ENCODE results near the gene CFAP97D2. TPM values are rescaled to one million over a fixed set of nuclear protein-coding genes. Genes with fewer than 3 reads are reported as not detected.

Gene CFAP97D2
- total and polyA plus RNA-seq, 2 experiments from 2014 or later, result not detected

- Histone ChIP-seq H3K4me1 (ENCODE audit: insufficient read depth) (peaks cover 23% of the 10 kb centered on the region), H3K27me3 (peaks cover 18% of the 10 kb centered on the region), H2AFZ (no peak overlapping the region), H3K9me2 (replicated peaks; ENCODE audit: insufficient read depth) (no peaks in the 10 kb centered on the region), H3K4me3 (no peak overlapping the region), H3K27ac (no peak overlapping the region), H3K36me3 (replicated peaks; ENCODE audit: insufficient read depth, low read depth) (no peaks in the 10 kb centered on the region), H4K20me1 (ENCODE audit: insufficient read depth, poor library complexity, severe bottlenecking) (peaks cover 2% of the 10 kb centered on the region), H3K9me3 (ENCODE audit: low read depth) (no peaks in the 10 kb centered on the region), H3K4me2 (no peak overlapping the region), H3K79me2 (peaks cover 5% of the 10 kb centered on the region)
- no peak for TF ChIP-seq CTCF (IDR thresholded peaks at IDR 0.05; ENCODE audit: poor library complexity)
- no peak for DNase-seq (ENCODE audit: low spot score)
- 59% methylated on average over 21 of the region's 21 CpGs for WGBS (ENCODE audit: low lambda C conversion rate, missing lambda C conversion rate)
Measured at GRCh38 chr13:114134111-114134943, 44.7 kb upstream of the CFAP97D2 start.

GRCh38 chr13:114134944-114135610, 44.0 kb upstream of the CFAP97D2 start:
- no peak overlapping the region for H3K27ac ChIP-seq
- H3K9me3 ChIP-seq (ENCODE audit: low read depth), result no peaks in the 10 kb centered on the region
- no peak for TF ChIP-seq EZH2 (IDR thresholded peaks at IDR 0.05; ENCODE audit: borderline replicate concordance)
- no peak for TF ChIP-seq CTCF (IDR thresholded peaks at IDR 0.05; ENCODE audit: poor library complexity)
- 75% methylated on average over 12 of the region's 12 CpGs for WGBS (ENCODE audit: low lambda C conversion rate, missing lambda C conversion rate)
- H3K27me3 ChIP-seq, result peaks cover 10% of the 10 kb centered on the region
- no peaks in the 10 kb centered on the region for H3K79me2 ChIP-seq
- H3K4me3 ChIP-seq, result no peak overlapping the region
- H3K9me2 ChIP-seq (replicated peaks; ENCODE audit: insufficient read depth), result no peaks in the 10 kb centered on the region
- no peak overlapping the region for H2AFZ ChIP-seq
- no peaks in the 10 kb centered on the region for H3K36me3 ChIP-seq (replicated peaks; ENCODE audit: insufficient read depth, low read depth)
- peaks cover 16% of the 10 kb centered on the region for H3K4me1 ChIP-seq (ENCODE audit: insufficient read depth)
- no peak for DNase-seq (ENCODE audit: low spot score)
- H3K4me2 ChIP-seq, result no peak overlapping the region
- peaks cover under 1% of the 10 kb centered on the region for H4K20me1 ChIP-seq (ENCODE audit: insufficient read depth, poor library complexity, severe bottlenecking)

GRCh38 chr13:114135731-114136171, 43.3 kb upstream of the CFAP97D2 start:
- H3K79me2 ChIP-seq, result no peaks in the 10 kb centered on the region
- H3K4me2 ChIP-seq, result no peak overlapping the region
- TF ChIP-seq CTCF (IDR thresholded peaks at IDR 0.05; ENCODE audit: poor library complexity) (no peak), EZH2phosphoT487 (IDR thresholded peaks at IDR 0.05; ENCODE audit: low read depth, severe bottlenecking, unreplicated experiment) (no peak), EZH2 (IDR thresholded peaks at IDR 0.05; ENCODE audit: borderline replicate concordance) (no peak)
- no peaks in the 10 kb centered on the region for H4K20me1 ChIP-seq (ENCODE audit: insufficient read depth, poor library complexity, severe bottlenecking)
- H3K27ac ChIP-seq, result no peak overlapping the region
- WGBS (ENCODE audit: low lambda C conversion rate, missing lambda C conversion rate), result 87% methylated on average over 15 of the region's 15 CpGs
- H3K4me1 ChIP-seq (ENCODE audit: insufficient read depth), result peaks cover 9% of the 10 kb centered on the region
- H3K9me3 ChIP-seq (ENCODE audit: low read depth), result no peaks in the 10 kb centered on the region
- H3K4me3 ChIP-seq, result no peak overlapping the region
- DNase-seq (ENCODE audit: low spot score), result no peak
- H2AFZ ChIP-seq, result no peak overlapping the region
- peaks cover 5% of the 10 kb centered on the region for H3K27me3 ChIP-seq
- H3K36me3 ChIP-seq (replicated peaks; ENCODE audit: insufficient read depth, low read depth), result no peaks in the 10 kb centered on the region
- no peaks in the 10 kb centered on the region for H3K9me2 ChIP-seq (replicated peaks; ENCODE audit: insufficient read depth)
